ENCODE data around the gene TTC9B. TPM values are rescaled to one million over a fixed set of nuclear protein-coding genes. Genes with fewer than 3 reads are reported as not detected.
"Not testable (repeated sequence)": the region's sequence is repeated elsewhere in the genome, so short reads cannot be mapped to it uniquely, and the experiment has no call there.

The TTC9B gene
- total RNA-seq, 1 donor = 0.10 TPM

DNA sequence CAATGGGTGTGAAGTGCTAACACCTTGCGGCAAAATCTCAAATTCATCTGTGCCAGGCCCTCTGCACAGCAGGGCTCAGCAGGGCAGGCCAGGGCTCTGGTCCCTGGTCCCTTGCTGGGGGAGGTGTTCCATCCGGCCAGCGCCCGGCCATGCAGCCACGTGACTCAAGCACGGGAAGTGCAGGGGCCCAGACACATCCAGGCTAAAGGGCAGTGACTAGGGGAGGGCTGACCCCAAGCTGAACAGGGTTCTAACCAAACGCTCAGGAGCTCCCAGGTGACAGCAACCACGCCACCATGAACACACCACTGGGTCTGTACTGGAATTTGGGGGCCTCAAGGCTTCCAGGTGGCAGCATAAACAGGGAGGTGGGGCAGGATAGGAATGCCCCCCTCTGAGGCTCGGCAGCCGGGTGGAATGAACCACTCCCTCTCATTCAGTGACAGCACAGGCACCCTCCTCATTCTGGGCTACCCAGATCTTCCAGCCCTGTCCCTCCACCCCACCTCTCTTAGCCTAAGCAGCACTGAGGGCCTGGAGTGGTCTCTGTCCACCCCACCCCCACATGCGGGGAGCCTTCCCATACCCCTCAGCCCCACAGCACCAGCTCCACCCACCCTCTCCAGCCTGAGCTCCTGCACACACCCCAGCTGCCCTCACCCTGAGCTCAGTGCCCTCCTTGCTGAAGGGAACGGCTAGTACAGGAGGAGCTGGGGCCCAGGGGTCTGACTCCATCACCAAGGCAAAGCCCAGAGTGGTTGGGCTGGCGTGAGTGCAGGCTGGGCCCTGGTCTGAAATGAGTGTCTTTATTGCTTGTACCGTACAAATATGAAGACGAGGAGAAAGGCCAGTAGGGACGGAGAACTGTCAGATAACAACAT is 13.6 kb upstream of the TTC9B start:
- Histone ChIP-seq H3K27me3 (ENCODE audit: insufficient read depth, low read length) (peaks cover 11% of the 10 kb centered on the region), H3K4me1 (ENCODE audit: insufficient read depth, low read length) (no peaks in the 10 kb centered on the region), H3K9me3 (ENCODE audit: low read depth, low read length) (no peaks in the 10 kb centered on the region), H3K4me3 (ENCODE audit: low read length) (no peak overlapping the region)

DNA sequence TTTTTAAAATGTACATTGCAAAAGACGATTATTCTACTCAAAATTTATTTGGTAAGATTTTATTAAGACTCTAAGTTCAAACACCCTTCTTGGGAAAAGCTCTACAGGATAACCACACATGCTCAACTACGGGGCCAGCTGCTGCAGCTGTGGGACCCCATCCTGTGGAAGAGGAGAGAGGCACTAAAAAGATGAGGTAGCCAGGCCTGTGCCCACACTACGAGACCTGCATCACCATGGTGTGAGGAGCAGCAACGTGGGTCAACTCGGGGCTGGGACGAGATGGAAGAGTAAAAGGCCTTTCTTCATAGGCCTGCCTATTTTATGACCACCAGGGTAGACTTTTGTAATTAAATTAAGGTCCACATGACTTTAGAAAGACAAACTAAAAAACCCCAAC is 12.9 kb upstream of the TTC9B start:
- Histone ChIP-seq H3K4me3 (ENCODE audit: low read length) (no peak overlapping the region), H3K4me1 (ENCODE audit: insufficient read depth, low read length) (peaks cover 6% of the 10 kb centered on the region), H3K27me3 (ENCODE audit: insufficient read depth, low read length) (peaks cover 19% of the 10 kb centered on the region), H3K9me3 (ENCODE audit: low read depth, low read length) (no peaks in the 10 kb centered on the region)

- Histone ChIP-seq H3K4me3 (ENCODE audit: low read length) (no peak overlapping the region), H3K4me1 (ENCODE audit: insufficient read depth, low read length) (peaks cover 10% of the 10 kb centered on the region), H3K27me3 (ENCODE audit: insufficient read depth, low read length) (peaks cover 30% of the 10 kb centered on the region), H3K9me3 (ENCODE audit: low read depth, low read length) (no peaks in the 10 kb centered on the region)
Observed at GRCh38 chr19:40229926-40230417, 11.8 kb upstream of the TTC9B start.

GRCh38 chr19:40229484-40229883 is 11.3 kb upstream of the TTC9B start:
- Histone ChIP-seq H3K9me3 (ENCODE audit: low read depth, low read length) (no peaks in the 10 kb centered on the region), H3K4me3 (ENCODE audit: low read length) (no peak overlapping the region), H3K4me1 (ENCODE audit: insufficient read depth, low read length) (peaks cover 10% of the 10 kb centered on the region), H3K27me3 (ENCODE audit: insufficient read depth, low read length) (peaks cover 34% of the 10 kb centered on the region)

- H3K27me3 ChIP-seq (ENCODE audit: insufficient read depth, low read length) = peaks cover 41% of the 10 kb centered on the region
- H3K4me1 ChIP-seq (ENCODE audit: insufficient read depth, low read length) = peaks cover 10% of the 10 kb centered on the region
- H3K4me3 ChIP-seq (ENCODE audit: low read length) = no peak overlapping the region
- no peaks in the 10 kb centered on the region for H3K9me3 ChIP-seq (ENCODE audit: low read depth, low read length)
Observed at GRCh38 chr19:40228863-40229262, 10.7 kb upstream of the TTC9B start.

DNA sequence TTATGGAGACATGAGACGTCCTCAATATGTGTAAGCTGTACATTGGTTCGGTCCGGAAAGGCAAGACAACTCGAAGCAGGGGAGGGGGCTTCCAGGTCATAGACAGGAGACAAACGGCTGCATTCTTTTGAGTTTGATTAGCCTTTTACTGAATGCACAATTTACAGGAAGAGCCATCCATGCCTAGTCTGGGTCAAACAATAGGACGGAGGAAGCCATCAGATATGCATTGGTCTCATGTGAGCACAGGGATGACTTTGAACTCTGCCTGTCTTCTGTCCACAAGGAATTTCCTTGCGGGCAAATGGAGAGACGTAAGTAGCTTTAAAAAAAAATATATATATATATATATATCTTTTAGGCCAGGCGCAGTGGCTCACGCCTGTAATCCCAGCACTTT is 10.2 kb upstream of the TTC9B start:
- peaks cover 13% of the 10 kb centered on the region for H3K4me1 ChIP-seq (ENCODE audit: insufficient read depth, low read length)
- H3K27me3 ChIP-seq (ENCODE audit: insufficient read depth, low read length) = peaks cover 46% of the 10 kb centered on the region
- no peaks in the 10 kb centered on the region for H3K9me3 ChIP-seq (ENCODE audit: low read depth, low read length)
- H3K4me3 ChIP-seq (ENCODE audit: low read length) = no peak overlapping the region

DNA sequence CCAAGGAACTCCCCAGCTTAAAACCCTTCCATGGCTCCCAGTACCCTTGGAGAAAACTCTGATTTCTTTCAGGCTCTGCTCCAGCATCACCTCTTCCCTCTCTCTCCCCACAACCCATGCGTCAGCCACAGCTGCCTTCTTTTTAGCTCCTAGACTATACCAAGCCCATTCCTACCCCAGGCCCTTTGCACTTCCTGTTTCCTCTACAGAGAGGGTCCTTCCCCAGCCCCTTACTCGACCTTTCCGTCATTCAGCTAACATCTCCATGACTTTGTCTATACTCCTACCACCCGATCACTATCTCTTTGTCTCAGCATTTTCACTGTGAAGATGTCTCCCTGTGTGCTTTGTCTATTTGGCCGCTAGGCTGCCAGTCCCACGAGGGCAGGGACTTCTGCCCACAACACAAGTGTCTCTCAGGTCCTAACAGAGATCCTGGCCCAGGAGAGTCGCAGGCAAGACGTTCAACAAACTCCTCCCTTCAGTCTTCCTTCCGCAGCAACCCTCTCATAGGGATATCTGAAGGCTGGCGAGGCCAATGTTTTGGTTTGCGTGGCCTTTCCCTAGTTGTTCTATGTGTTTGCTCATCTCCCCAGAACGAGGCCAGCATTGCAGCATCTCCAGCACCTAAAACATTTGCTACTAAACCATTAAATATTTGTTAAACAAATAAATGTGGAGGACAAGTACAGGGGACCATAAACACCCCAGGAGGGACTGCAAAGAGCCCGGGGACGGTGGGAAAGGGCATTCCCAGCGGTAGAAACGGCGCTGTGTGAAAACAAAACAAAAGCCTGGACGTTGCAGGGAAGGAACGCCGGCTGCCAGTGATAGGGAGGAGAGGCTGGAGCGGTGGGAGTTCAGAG is 7.5 kb upstream of the TTC9B start:
- no peaks in the 10 kb centered on the region for H3K9me3 ChIP-seq (ENCODE audit: low read depth, low read length)
- H3K4me1 ChIP-seq (ENCODE audit: insufficient read depth, low read length) = peaks cover 17% of the 10 kb centered on the region
- no peak overlapping the region for H3K4me3 ChIP-seq (ENCODE audit: low read length)
- peaks cover 51% of the 10 kb centered on the region for H3K27me3 ChIP-seq (ENCODE audit: insufficient read depth, low read length)

GRCh38 chr19:40224342-40225150 is 6.4 kb upstream of the TTC9B start:
- no peaks in the 10 kb centered on the region for H3K9me3 ChIP-seq (ENCODE audit: low read depth, low read length)
- peaks cover 17% of the 10 kb centered on the region for H3K4me1 ChIP-seq (ENCODE audit: insufficient read depth, low read length)
- H3K4me3 ChIP-seq (ENCODE audit: low read length) = no peak overlapping the region
- peaks cover 56% of the 10 kb centered on the region for H3K27me3 ChIP-seq (ENCODE audit: insufficient read depth, low read length)

GRCh38 chr19:40223135-40223822 is 5.1 kb upstream of the TTC9B start:
- peaks cover 17% of the 10 kb centered on the region for H3K4me1 ChIP-seq (ENCODE audit: insufficient read depth, low read length)
- peaks cover 65% of the 10 kb centered on the region for H3K27me3 ChIP-seq (ENCODE audit: insufficient read depth, low read length)
- H3K9me3 ChIP-seq (ENCODE audit: low read depth, low read length) = no peaks in the 10 kb centered on the region
- H3K4me3 ChIP-seq (ENCODE audit: low read length) = no peak overlapping the region

GRCh38 chr19:40221858-40222619 is 3.9 kb upstream of the TTC9B start:
- Histone ChIP-seq H3K9me3 (ENCODE audit: low read depth, low read length) (no peaks in the 10 kb centered on the region), H3K4me1 (ENCODE audit: insufficient read depth, low read length) (peaks cover 17% of the 10 kb centered on the region), H3K27me3 (ENCODE audit: insufficient read depth, low read length) (peaks cover 62% of the 10 kb centered on the region), H3K4me3 (ENCODE audit: low read length) (no peak overlapping the region)

GRCh38 chr19:40220674-40221073 is 2.5 kb upstream of the TTC9B start:
- Histone ChIP-seq H3K4me3 (ENCODE audit: low read length) (no peak overlapping the region), H3K9me3 (ENCODE audit: low read depth, low read length) (no peaks in the 10 kb centered on the region), H3K27me3 (ENCODE audit: insufficient read depth, low read length) (peaks cover 61% of the 10 kb centered on the region), H3K4me1 (ENCODE audit: insufficient read depth, low read length) (peaks cover 7% of the 10 kb centered on the region)

- H3K4me1 ChIP-seq (ENCODE audit: insufficient read depth, low read length) = peaks cover 7% of the 10 kb centered on the region
- H3K9me3 ChIP-seq (ENCODE audit: low read depth, low read length) = no peaks in the 10 kb centered on the region
- H3K27me3 ChIP-seq (ENCODE audit: insufficient read depth, low read length) = peaks cover 52% of the 10 kb centered on the region
- H3K4me3 ChIP-seq (ENCODE audit: low read length) = no peak overlapping the region
Observed at GRCh38 chr19:40219721-40220276, 1.6 kb upstream of the TTC9B start.

- H3K4me1 ChIP-seq (ENCODE audit: insufficient read depth, low read length); H3K4me3 ChIP-seq (ENCODE audit: low read length); H3K9me3 ChIP-seq (ENCODE audit: low read depth, low read length): not testable (repeated sequence)
- H3K27me3 ChIP-seq (ENCODE audit: insufficient read depth, low read length) = peaks cover 45% of the 10 kb centered on the region
Observed at GRCh38 chr19:40219029-40219428, 845 bp upstream of the TTC9B start.

Data from mononuclear cell (primary cell).